Caco-2 (cell line): Measurements from ENCODE around the gene FAM168A. TPM values are rescaled to one million over a fixed set of nuclear protein-coding genes. Genes with fewer than 3 reads are reported as not detected.

Experiments
- BruUV-seq: library from RNA; stranded (reverse); fragments of 400-500 nt; replicated peaks from 2 replicates; lab custom pipeline; 2021; lab: Mats Ljungman, UMichigan
- CTCF ChIA-PET: fragments of 300-600 bp; sonication (Branson Sonifier 250); formaldehyde crosslinking; loops from one replicate; lab custom pipeline; 2022; ENCODE audit warnings: antibody characterized with exemption; lab: Charles Lee
- POLR2A ChIA-PET: fragments of 300-600 bp; sonication (Branson Sonifier 250); formaldehyde crosslinking; loops from one replicate; lab custom pipeline; 2022; ENCODE audit warnings: antibody characterized with exemption; lab: Charles Lee
- DNase-seq, 2 experiments: peaks; one replicate each; pipeline versions ENCODE4 v3.0.0 to v3.0.0-alpha.2; 2020 to 2022
- H3K27me3 ChIP-seq: replicated peaks from 2 replicates; pipeline ENCODE4 v1.6.0; 2011; ENCODE audit warnings: low read length; ENCODE audit not compliant: control insufficient read depth, insufficient read depth
- H3K36me3 ChIP-seq: 2 replicates; pipeline ENCODE4 v1.5.1; 2011; ENCODE audit warnings: low read length; ENCODE audit not compliant: control insufficient read depth, insufficient read depth
- H3K4me1 ChIP-seq: fragments of 250-450 bp; sonication (Bioruptor Pico); 2 replicates; pipeline ENCODE4 v1.5.1; 2020; ENCODE audit warnings: mild to moderate bottlenecking
- H3K4me3 ChIP-seq: 2 replicates; pipeline ENCODE4 v1.5.1; 2011; ENCODE audit warnings: low read depth, mild to moderate bottlenecking, control low read depth, low read length
- H3K9me3 ChIP-seq: fragments of 250-450 bp; sonication (Bioruptor Pico); 2 replicates; pipeline ENCODE4 v1.5.1; 2020; ENCODE audit warnings: mild to moderate bottlenecking, moderate library complexity
- H3K27ac Mint-ChIP-seq: one replicate; pipeline ENCODE4 v1.8.0; 2022; ENCODE audit warnings: mixed read lengths; ENCODE audit not compliant: unreplicated experiment
- H3K27me3 Mint-ChIP-seq: one replicate; pipeline ENCODE4 v1.8.0; 2022; ENCODE audit warnings: mixed read lengths; ENCODE audit not compliant: insufficient read depth, unreplicated experiment
- H3K36me3 Mint-ChIP-seq: one replicate; pipeline ENCODE4 v1.8.0; 2022; ENCODE audit warnings: mild to moderate bottlenecking, mixed read lengths; ENCODE audit not compliant: insufficient read depth, unreplicated experiment
- H3K4me1 Mint-ChIP-seq: one replicate; pipeline ENCODE4 v1.8.0; 2022; ENCODE audit warnings: low read depth, mixed read lengths; ENCODE audit not compliant: unreplicated experiment
- H3K4me3 Mint-ChIP-seq: one replicate; pipeline ENCODE4 v1.8.0; 2022; ENCODE audit warnings: mild to moderate bottlenecking, moderate library complexity, mixed read lengths; ENCODE audit not compliant: unreplicated experiment
- H3K9me3 Mint-ChIP-seq: one replicate; pipeline ENCODE4 v1.8.0; 2022; ENCODE audit warnings: mixed read lengths; ENCODE audit not compliant: unreplicated experiment
- CTCF ChIP-seq, 2 experiments: fragments of 200-600 bp in 1 of 2; IDR thresholded peaks; 1 replicate in 1 of 2; 2 replicates in 1 of 2; pipeline versions ENCODE4 v1.5.1 to v1.8.0; 2011 to 2022; ENCODE audit warnings: antibody characterized with exemption in 1 of 2, control low read depth in 1 of 2, inconsistent platforms in 1 of 2, low read depth in 1 of 2, low read length in 1 of 2, mild to moderate bottlenecking in 1 of 2, moderate library complexity in 1 of 2; ENCODE audit not compliant: insufficient read depth in 1 of 2, severe bottlenecking in 1 of 2, unreplicated experiment in 1 of 2
- intact Hi-C: fragments of 100-400 bp; cut with micrococcal nuclease; formaldehyde crosslinking; loops from one replicate; pipeline ENCODE4 v1.10.0; 2022; ENCODE audit not compliant: unreplicated experiment
- total RNA-seq: library from RNA; stranded (reverse); gene quantifications from 2 replicates; pipeline ENCODE4 v1.2.3, GENCODE V29; 2022

Gene FAM168A
- total RNA-seq, 1 experiment from 2014 or later, result 46.0 TPM

DNA sequence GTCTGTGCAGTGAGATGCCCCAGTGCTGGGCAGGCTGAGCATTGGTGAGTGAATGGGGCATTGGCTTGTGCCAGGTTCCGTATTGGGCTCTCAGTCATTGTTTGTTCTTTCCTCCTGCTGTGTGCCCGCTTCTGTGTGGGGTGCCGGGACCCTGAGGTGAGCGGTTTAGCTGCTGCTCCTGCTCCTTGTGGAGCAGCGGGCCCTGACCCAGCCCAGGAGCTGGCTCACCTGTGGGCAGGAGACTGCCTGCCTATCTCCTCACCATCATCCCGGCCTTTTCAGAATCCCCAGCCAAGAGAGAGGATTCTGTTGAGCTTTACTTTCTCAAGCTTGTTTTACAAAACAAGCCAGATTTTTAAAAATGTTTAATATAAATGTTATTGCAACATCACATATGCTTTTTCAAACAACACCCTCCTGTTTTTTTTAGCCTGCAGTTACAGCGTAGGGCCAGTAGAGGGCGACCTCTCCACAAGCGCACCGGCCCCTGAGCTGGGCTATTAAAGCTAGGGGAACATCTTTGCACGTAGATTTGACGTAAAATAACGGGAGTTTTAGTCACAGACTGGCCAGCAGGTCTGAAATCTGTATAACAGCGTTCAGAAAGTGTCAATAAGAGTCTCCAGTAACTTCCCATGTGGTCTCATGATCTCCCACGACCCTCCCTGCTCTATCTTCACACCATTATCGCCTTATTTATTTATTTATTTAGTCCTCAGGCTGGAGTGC is 246.8 kb downstream of the FAM168A start:
- ChIA-PET CTCF (interaction anchor here (0.6 to 5.3 kb wide), 41 partner anchors 9 to 580 kb away, joined by 3 to 87 read pairs (median 5); partner anchors contain the start of genes RAB6A and RELT), POLR2A (interaction anchor here (1.0 kb wide), 1 partner anchor 37 kb away, joined by 4 read pairs; no protein-coding TSS in a partner anchor)
- H3K36me3 Mint-ChIP-seq, result peaks cover 4% of the 10 kb centered on the region
- H3K27me3 ChIP-seq, result no peaks in the 10 kb centered on the region
- H3K36me3 ChIP-seq, result peaks cover 6% of the 10 kb centered on the region
- peak; percentile 99 for TF ChIP-seq CTCF (IDR thresholded peaks at IDR 0.05; ENCODE audit: insufficient read depth in 1 of 2, low read depth in 1 of 2, low read length in 1 of 2, severe bottlenecking in 1 of 2, unreplicated experiment in 1 of 2)
- H3K27ac Mint-ChIP-seq, result no peak overlapping the region
- H3K9me3 Mint-ChIP-seq, result no peaks in the 10 kb centered on the region
- peak in 1 of 2 experiments; percentile 76 for DNase-seq
- no peaks in the 10 kb centered on the region for H3K4me1 Mint-ChIP-seq
- H3K4me1 ChIP-seq, result no peaks in the 10 kb centered on the region
- no TSS peak for BruUV-seq
- no peak overlapping the region for H3K4me3 ChIP-seq
- no peaks in the 10 kb centered on the region for H3K9me3 ChIP-seq
- no peaks in the 10 kb centered on the region for H3K27me3 Mint-ChIP-seq
- no peak overlapping the region for H3K4me3 Mint-ChIP-seq
- intact Hi-C loops, result loop anchor here (1.0 kb wide), 1 partner anchor 42 kb away; no protein-coding TSS in a partner anchor

Other genes with a start within 250 kb of the FAM168A start
- 11.7 and 12.7 TPM in 2 replicates for gene RELT, start 221.7 kb downstream of the FAM168A start, total RNA-seq
- 12.7 and 15.5 TPM in 2 replicates for gene PLEKHB1, start 48.5 kb upstream of the FAM168A start, total RNA-seq
- 210 and 227 TPM in 2 replicates for gene RAB6A, start 163.0 kb upstream of the FAM168A start, total RNA-seq
- gene MRPL48, start 189.8 kb upstream of the FAM168A start, total RNA-seq, result 111 and 113 TPM in 2 replicates